SU-DHL-6 (cell line): ENCODE measurements around the gene RPL7A.
"Not testable (repeated sequence)": the region's sequence is repeated elsewhere in the genome, so short reads cannot be mapped to it uniquely, and the experiment has no call there.

ENCODE experiments used
- H2AFZ ChIP-seq: fragments of 200-600 bp; sonication (generic); 2 replicates; pipeline ENCODE4 v1.6.1; 2014; ENCODE audit warnings: low read depth, mild to moderate bottlenecking, moderate library complexity, mixed read lengths, antibody characterized with exemption, low read length; ENCODE audit not compliant: severe bottlenecking
- H3F3A ChIP-seq: fragments of 200-600 bp; shearing (Covaris generic); 2 replicates; pipeline ENCODE4 v1.6.0; 2016; ENCODE audit warnings: antibody characterized with exemption, mild to moderate bottlenecking; ENCODE audit not compliant: insufficient read depth
- H3K27ac ChIP-seq: fragments of 200-600 bp; sonication (generic); 2 replicates; pipeline ENCODE4 v1.5.1; 2016; ENCODE audit warnings: low read depth, mild to moderate bottlenecking, low read length, moderate library complexity, mixed read lengths
- H3K27me3 ChIP-seq: fragments of 200-600 bp; sonication (generic), shearing (Covaris generic); 2 replicates; pipeline ENCODE4 v1.6.0; 2014; ENCODE audit warnings: mild to moderate bottlenecking, low read length
- H3K36me3 ChIP-seq: fragments of 200-600 bp; sonication (generic); 2 replicates; pipeline ENCODE4 v1.6.1; 2014; ENCODE audit warnings: mild to moderate bottlenecking, low read length, mixed read lengths
- H3K4me2 ChIP-seq: fragments of 300-600, 200-600 bp; shearing (Covaris generic), sonication (generic); 2 replicates; pipeline ENCODE4 v1.6.0; 2014; ENCODE audit warnings: low read length, low read depth, mild to moderate bottlenecking; ENCODE audit not compliant: poor library complexity, severe bottlenecking
- H3K4me3 ChIP-seq: fragments of 200-600 bp; sonication (generic); 2 replicates; pipeline ENCODE4 v1.5.1; 2014; ENCODE audit warnings: antibody characterized with exemption, low read length, mild to moderate bottlenecking, mixed read lengths; ENCODE audit not compliant: insufficient read depth, poor library complexity, severe bottlenecking
- H3K79me2 ChIP-seq: fragments of 200-600 bp; sonication (generic); 2 replicates; pipeline ENCODE4 v1.6.1; 2014; ENCODE audit warnings: mild to moderate bottlenecking, low read length, moderate library complexity; ENCODE audit not compliant: insufficient read depth
- H3K9ac ChIP-seq: fragments of 200-600 bp; sonication (generic); 2 replicates; pipeline ENCODE4 v1.7.0; 2014; ENCODE audit warnings: mild to moderate bottlenecking, low read length
- H3K9me2 ChIP-seq: fragments of 200-600 bp; sonication (generic); replicated peaks from 2 replicates; pipeline ENCODE4 v1.6.1; 2014; ENCODE audit warnings: low read length; ENCODE audit not compliant: insufficient read depth
- H3K9me3 ChIP-seq: fragments of 200-600 bp; sonication (generic); 2 replicates; pipeline ENCODE4 v1.6.1; 2014; ENCODE audit warnings: low read length, mixed read lengths; ENCODE audit not compliant: insufficient read depth
- H4K20me1 ChIP-seq: fragments of 200-600 bp; sonication (generic); 2 replicates; pipeline ENCODE4 v1.6.1; 2014; ENCODE audit warnings: low read depth, mild to moderate bottlenecking, antibody characterized with exemption, low read length, moderate library complexity, mixed read lengths
- EZH2phosphoT487 ChIP-seq: fragments of 200-600 bp; sonication (generic), shearing (Covaris generic); conservative IDR thresholded peaks from 2 replicates; pipeline ENCODE4 v1.6.1; 2018; ENCODE audit warnings: mild to moderate bottlenecking, antibody characterized with exemption, low read length, moderate library complexity, mixed read lengths
- TF ChIP-seq, protein P1 (sequence below): fragments of 200-600 bp; sonication (generic); IDR thresholded peaks from one replicate; pipeline ENCODE4 v1.5.1; 2017; ENCODE audit warnings: antibody characterized with exemption, mild to moderate bottlenecking, low read length, moderate library complexity; ENCODE audit not compliant: insufficient read depth, poor library complexity, severe bottlenecking

RPL7A gene

DNA sequence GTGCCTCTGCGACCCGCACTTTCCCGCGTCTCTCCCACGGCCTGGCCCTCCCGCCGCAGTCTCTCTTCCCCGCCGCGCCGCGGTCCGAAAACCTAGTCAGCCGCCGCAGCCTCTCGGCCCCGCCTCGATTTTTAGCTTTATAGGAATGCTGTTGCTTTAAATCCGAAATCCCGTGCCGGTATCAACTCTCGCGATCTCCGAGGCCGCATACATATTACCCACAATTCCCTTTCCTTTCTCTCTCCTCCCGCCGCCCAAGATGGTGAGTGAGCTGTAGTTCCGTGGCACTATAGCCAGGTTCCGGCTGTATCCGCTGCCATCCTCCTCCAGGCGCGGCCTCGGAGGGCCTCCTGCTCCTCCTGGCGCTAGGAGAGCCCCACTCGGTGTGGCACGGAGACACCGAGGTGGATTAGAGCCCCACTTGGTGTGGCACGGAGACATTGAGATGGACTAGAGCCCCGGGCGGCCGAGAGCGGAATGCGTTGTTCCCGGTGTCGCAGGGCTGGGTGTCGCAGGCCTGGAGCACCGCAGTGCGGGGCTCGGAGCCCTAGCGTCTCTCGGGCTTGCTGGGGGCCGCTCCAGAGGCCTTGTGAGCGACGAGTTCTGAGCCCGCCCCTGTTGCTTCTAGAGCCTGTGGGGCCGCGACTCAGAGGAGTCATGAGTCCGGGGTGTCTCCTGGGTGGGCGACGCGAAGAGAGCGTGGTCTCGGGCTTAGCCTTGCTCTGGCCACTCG, at the start of gene RPL7A, which contains the start of gene MED22:
TSS of gene RPL7A (plus strand) at position 234 of the 733 bp plus-strand sequence. CDS start at position 260, 26 bp downstream.
TSS of gene MED22 (minus strand) at position 147 of the 733 bp plus-strand sequence. CDS start 1,469 bp downstream, outside the sequence.
- peak within 1 kb of the TSS; percentile 92 for H3K27ac ChIP-seq
- no peaks in the 10 kb centered on the region; the same call in 1 of the 2 replicates for H4K20me1 ChIP-seq
- peaks cover 48% of the 10 kb centered on the region for H3F3A ChIP-seq
- H3K4me3 ChIP-seq, result peak within 1 kb of the TSS; percentile 99
- H3K9me3 ChIP-seq, result no peaks in the 10 kb centered on the region
- H3K36me3 ChIP-seq, result peaks cover 35% of the 10 kb centered on the region
- H3K9ac ChIP-seq, result peak within 1 kb of the TSS; percentile 100
- TF ChIP-seq, protein P1, sequence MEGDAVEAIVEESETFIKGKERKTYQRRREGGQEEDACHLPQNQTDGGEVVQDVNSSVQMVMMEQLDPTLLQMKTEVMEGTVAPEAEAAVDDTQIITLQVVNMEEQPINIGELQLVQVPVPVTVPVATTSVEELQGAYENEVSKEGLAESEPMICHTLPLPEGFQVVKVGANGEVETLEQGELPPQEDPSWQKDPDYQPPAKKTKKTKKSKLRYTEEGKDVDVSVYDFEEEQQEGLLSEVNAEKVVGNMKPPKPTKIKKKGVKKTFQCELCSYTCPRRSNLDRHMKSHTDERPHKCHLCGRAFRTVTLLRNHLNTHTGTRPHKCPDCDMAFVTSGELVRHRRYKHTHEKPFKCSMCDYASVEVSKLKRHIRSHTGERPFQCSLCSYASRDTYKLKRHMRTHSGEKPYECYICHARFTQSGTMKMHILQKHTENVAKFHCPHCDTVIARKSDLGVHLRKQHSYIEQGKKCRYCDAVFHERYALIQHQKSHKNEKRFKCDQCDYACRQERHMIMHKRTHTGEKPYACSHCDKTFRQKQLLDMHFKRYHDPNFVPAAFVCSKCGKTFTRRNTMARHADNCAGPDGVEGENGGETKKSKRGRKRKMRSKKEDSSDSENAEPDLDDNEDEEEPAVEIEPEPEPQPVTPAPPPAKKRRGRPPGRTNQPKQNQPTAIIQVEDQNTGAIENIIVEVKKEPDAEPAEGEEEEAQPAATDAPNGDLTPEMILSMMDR, result no peak
- TF ChIP-seq EZH2phosphoT487, result no peak
- H3K79me2 ChIP-seq, result peaks cover 40% of the 10 kb centered on the region
- no peaks in the 10 kb centered on the region for H3K9me2 ChIP-seq
- peak within 1 kb of the TSS; percentile 77 for H3K4me2 ChIP-seq
- no peak within 1 kb of the TSS for H2AFZ ChIP-seq
- no peaks in the 10 kb centered on the region for H3K27me3 ChIP-seq

DNA sequence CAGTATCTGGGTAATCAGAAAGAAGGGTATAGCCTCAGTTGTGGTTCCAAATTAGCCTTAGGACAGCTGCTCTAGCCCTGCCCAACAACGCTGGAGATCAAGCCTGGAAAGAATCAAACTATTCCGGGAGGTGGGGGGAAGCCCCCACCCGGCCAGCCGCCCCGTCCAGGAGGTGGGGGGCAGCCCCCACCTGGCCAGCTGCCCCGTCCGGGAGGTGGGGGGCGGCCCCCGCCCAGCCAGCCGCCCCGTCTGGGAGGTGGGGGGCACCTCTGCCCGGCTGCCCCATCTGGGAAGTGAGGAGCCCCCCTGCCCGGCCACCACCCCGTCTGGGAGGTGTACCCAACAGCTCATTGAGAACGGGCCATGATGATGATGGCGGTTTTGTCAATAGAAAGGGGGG, 48.0 kb upstream of the RPL7A start:
- H3K27me3 ChIP-seq, H2AFZ ChIP-seq, H3K27ac ChIP-seq, H3F3A ChIP-seq, H3K4me3 ChIP-seq, H3K9me2 ChIP-seq, H4K20me1 ChIP-seq, H3K79me2 ChIP-seq, H3K9ac ChIP-seq, H3K4me2 ChIP-seq, H3K9me3 ChIP-seq, H3K36me3 ChIP-seq: not testable (repeated sequence)

DNA sequence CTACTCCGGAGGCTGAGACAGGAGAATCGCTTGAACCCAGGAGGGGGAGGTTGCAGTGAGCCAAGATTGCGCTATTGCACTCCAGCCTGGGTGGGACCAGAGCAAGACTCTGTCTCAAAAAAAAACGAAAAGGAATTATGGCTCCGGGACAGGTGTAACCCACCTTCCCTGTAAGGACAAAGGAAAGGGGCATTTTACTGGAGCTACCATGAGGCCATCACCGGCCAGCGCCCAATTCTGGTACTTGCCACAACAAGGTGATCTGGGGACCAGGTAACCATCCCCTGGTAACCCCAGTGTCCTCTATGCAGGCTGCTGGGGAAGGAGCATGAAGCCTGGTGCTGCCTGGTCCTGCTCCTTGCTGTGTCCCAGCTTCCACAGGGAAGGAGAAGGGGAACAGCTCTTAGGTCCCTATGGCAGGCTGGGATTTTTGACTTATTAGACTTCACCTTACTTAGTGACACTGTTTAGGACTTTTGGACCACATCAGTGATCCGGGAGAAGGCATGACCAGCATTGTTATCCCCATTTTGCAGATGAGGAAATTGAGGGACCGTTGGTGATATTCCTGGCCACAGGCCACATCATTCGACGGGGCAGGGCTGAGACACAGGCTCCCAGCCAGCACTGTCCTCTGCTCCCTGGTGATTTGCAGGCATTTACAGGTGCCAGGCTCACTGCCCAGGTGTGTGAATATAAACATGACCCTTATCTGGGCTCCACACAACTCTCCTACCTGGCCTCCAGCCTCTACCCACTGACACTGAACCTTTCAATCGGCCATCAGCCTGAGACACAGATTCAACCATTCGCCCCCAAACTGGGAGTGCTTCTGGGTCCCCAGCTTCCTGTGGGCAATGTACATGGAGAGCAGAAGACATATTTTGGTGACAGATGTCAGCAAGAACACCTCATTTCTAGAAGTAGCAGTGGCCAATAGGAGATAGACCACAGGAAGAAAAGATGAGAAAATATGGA, 46.5 kb upstream of the RPL7A start:
- Histone ChIP-seq H3K27ac (no peak overlapping the region), H4K20me1 (no peaks in the 10 kb centered on the region), H3K27me3 (no peaks in the 10 kb centered on the region), H3K4me3 (no peak overlapping the region), H3K79me2 (no peaks in the 10 kb centered on the region), H3K36me3 (no peaks in the 10 kb centered on the region), H3F3A (no peaks in the 10 kb centered on the region), H3K9me3 (no peaks in the 10 kb centered on the region), H2AFZ (no peak overlapping the region), H3K9ac (no peak overlapping the region), H3K9me2 (no peaks in the 10 kb centered on the region), H3K4me2 (no peak overlapping the region)
- TF ChIP-seq EZH2phosphoT487, result no peak
- TF ChIP-seq, protein P1, result no peak
